Measurements from ENCODE around the gene RHOF. TPM values are rescaled to one million over a fixed set of nuclear protein-coding genes. Genes with fewer than 3 reads are reported as not detected.

RHOF gene
- total and polyA plus RNA-seq, 4 donors = 15.1 to 34.7 (median 24.8) TPM

DNA sequence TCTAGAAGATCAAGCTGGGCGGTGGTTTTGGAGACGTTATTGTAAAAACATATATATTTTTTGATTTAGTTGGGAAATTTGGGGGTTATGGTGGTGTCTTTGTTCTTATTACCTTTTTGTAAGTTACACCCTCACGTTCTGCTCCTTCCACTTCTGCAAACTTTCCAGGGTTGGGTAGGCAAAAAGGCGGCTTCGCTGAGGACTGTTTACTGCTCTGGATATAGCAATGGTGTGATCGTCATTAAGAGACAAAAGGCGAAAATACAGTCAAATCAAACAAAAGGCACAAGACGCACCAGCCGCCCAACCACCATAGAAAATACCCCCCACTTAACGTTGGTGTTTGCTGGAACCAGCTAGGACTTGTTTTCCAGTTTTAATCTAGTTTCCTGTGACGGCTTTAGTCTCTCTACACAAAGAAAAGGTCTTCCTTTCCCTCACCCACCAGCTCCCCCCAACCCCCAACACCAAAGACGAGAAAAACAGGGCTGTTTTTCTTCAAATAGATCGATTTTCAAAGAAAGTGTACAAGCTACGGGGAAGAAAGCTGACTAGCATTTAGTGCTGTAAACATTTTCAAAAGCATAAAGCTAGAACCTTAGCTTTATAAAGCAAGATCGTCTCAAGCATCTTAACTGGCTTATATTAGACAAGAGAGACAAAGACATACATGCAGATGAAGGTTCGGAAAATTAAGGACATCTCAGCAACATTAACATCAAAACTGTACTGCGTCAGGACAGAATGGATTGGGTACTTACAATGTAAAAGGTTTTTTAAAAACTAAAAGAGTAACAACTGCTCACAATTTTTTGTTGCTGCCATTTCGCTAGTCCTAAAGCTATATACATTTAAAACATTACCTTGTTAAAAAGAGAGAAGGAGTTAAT, 8.4 kb upstream of the RHOF start:
- ATAC-seq (ENCODE audit: insufficient read depth, low FRiP score) = no peak
- Histone ChIP-seq H3K9me3 (ENCODE audit: control insufficient read depth in 4 of 4, insufficient read depth in 3 of 4, low read length in 3 of 4) (no peaks in the 10 kb centered on the region), H3K27ac (ENCODE audit: low read depth in 1 of 2, low read length in 1 of 2) (peak overlapping the region; percentile 100), H3K4me1 (ENCODE audit: control insufficient read depth in 5 of 5, insufficient read depth in 5 of 5, low read length in 5 of 5) (peaks cover 8 to 38% (median 24%) of the 10 kb centered on the region in 5 donors), H3K4me3 (peak overlapping the region; percentile 77), H3K27me3 (ENCODE audit: control insufficient read depth in 3 of 3, insufficient read depth in 3 of 3, low read length in 2 of 3) (no peaks in the 10 kb centered on the region), H3K36me3 (ENCODE audit: control insufficient read depth in 4 of 4, insufficient read depth in 4 of 4, low read length in 4 of 4) (peaks cover 0 to 4% (median under 1%) of the 10 kb centered on the region in 4 donors), H3K9ac (ENCODE audit: insufficient read depth in 1 of 2, low read length in 2 of 2) (peak overlapping the region; percentile 89 to 96)
- WGBS, 2 donors = 1 to 2% methylated on average over 18 of the region's 18 CpGs
- DNase-seq = peak; percentile 38 to 81 (median 77)
- TF ChIP-seq, protein P1, sequence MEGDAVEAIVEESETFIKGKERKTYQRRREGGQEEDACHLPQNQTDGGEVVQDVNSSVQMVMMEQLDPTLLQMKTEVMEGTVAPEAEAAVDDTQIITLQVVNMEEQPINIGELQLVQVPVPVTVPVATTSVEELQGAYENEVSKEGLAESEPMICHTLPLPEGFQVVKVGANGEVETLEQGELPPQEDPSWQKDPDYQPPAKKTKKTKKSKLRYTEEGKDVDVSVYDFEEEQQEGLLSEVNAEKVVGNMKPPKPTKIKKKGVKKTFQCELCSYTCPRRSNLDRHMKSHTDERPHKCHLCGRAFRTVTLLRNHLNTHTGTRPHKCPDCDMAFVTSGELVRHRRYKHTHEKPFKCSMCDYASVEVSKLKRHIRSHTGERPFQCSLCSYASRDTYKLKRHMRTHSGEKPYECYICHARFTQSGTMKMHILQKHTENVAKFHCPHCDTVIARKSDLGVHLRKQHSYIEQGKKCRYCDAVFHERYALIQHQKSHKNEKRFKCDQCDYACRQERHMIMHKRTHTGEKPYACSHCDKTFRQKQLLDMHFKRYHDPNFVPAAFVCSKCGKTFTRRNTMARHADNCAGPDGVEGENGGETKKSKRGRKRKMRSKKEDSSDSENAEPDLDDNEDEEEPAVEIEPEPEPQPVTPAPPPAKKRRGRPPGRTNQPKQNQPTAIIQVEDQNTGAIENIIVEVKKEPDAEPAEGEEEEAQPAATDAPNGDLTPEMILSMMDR (IDR thresholded peaks at IDR 0.05; ENCODE audit: control extremely low read depth, extremely low read depth) = no peak

- peaks cover 4 to 38% (median 21%) of the 10 kb centered on the region in 5 donors for H3K4me1 ChIP-seq (ENCODE audit: control insufficient read depth in 5 of 5, insufficient read depth in 5 of 5, low read length in 5 of 5)
- WGBS, 2 donors = 0% methylated on average over 55 to 86 of the region's 86 CpGs
- ATAC-seq (ENCODE audit: insufficient read depth, low FRiP score) = no peak
These were observed 7.5 kb upstream of the RHOF start for GRCh38 chr12:121800694-121801594.

DNA sequence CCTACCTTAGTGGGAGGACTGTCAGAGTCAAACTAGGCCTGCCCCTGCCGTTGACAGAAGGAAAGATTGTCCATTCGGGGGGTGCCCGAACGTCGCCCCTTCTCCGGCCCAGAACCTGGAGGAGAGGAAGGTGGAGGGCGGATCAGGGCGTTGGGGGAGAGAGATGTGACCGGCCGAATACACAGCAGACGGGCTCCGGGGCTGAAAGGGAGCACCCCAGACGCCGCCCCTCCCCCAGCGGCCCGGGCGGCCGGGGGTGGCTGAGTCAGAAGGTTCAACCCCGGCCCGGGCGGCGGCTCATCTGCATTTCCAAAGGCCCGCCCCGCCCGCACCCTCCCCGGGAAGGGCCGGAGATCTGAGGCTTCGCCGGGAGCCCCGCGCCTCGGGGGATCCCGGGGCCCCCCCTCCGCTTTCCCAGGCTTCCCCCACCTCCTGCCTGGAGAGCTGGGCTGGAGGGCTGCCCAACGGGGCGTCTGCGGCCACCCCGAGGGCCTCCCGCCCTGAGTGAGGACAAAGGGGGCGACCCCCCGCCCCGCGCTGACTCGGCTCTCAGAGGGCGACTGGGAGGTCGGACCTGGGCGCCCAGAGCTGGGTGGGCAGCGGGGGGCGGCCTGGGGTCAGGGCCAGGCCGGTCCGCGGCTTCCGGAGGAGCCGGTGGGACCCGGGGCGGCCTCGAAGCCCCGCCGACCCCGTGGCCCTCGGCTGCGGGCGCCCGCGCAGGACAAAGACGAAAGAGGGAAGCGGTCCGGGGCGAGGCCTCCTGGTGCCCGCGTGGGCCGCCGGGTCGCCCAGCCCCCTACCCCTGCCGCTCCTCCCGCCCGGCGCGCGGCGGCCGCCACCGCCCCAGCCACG, 6.6 kb upstream of the RHOF start:
- no peak overlapping the region for H3K9ac ChIP-seq (ENCODE audit: insufficient read depth in 1 of 2, low read length in 2 of 2)
- H3K36me3 ChIP-seq (ENCODE audit: control insufficient read depth in 4 of 4, insufficient read depth in 4 of 4, low read length in 4 of 4) = peaks cover 0 to 16% (median 4%) of the 10 kb centered on the region in 4 donors
- peak overlapping the region; percentile 100 for H3K27ac ChIP-seq (ENCODE audit: low read depth in 1 of 2, low read length in 1 of 2)
- ATAC-seq (ENCODE audit: insufficient read depth, low FRiP score) = peak; percentile 66
- peaks cover 3 to 38% (median 19%) of the 10 kb centered on the region in 5 donors for H3K4me1 ChIP-seq (ENCODE audit: control insufficient read depth in 5 of 5, insufficient read depth in 5 of 5, low read length in 5 of 5)
- H3K4me3 ChIP-seq = peak overlapping the region; percentile 77
- no peaks in the 10 kb centered on the region for H3K27me3 ChIP-seq (ENCODE audit: control insufficient read depth in 3 of 3, insufficient read depth in 3 of 3, low read length in 2 of 3)
- WGBS, 2 donors = 1% methylated on average over 45 to 84 of the region's 84 CpGs
- TF ChIP-seq, protein P1 (IDR thresholded peaks at IDR 0.05; ENCODE audit: control extremely low read depth, extremely low read depth) = no peak
- DNase-seq = peak; percentile 75 to 84 (median 83)
- H3K9me3 ChIP-seq (ENCODE audit: control insufficient read depth in 4 of 4, insufficient read depth in 3 of 4, low read length in 3 of 4) = no peaks in the 10 kb centered on the region

More at GRCh38 chr12:121800694-121801594, 7.5 kb upstream of the RHOF start:
- TF ChIP-seq, protein P1 (IDR thresholded peaks at IDR 0.05; ENCODE audit: control extremely low read depth, extremely low read depth) = no peak
- peak; percentile 77 to 84 (median 80) for DNase-seq
- no peaks in the 10 kb centered on the region for H3K9me3 ChIP-seq (ENCODE audit: control insufficient read depth in 4 of 4, insufficient read depth in 3 of 4, low read length in 3 of 4)
- peak overlapping the region; percentile 89 to 96 for H3K9ac ChIP-seq (ENCODE audit: insufficient read depth in 1 of 2, low read length in 2 of 2)
- peak overlapping the region; percentile 100 for H3K27ac ChIP-seq (ENCODE audit: low read depth in 1 of 2, low read length in 1 of 2)
- peaks cover 0 to 10% (median 0%) of the 10 kb centered on the region in 4 donors for H3K36me3 ChIP-seq (ENCODE audit: control insufficient read depth in 4 of 4, insufficient read depth in 4 of 4, low read length in 4 of 4)
- H3K27me3 ChIP-seq (ENCODE audit: control insufficient read depth in 3 of 3, insufficient read depth in 3 of 3, low read length in 2 of 3) = no peaks in the 10 kb centered on the region
- H3K4me3 ChIP-seq = peak overlapping the region; percentile 77
